Measurements from ENCODE around the gene ORM1.

Gene ORM1

GRCh38 chr9:114307899-114308267, 15.0 kb upstream of the ORM1 start:
- no peak for DNase-seq (ENCODE audit: low read depth)
- no peak overlapping the region for H3K4me3 ChIP-seq (ENCODE audit: low read depth, low read length)
- TF ChIP-seq CTCF (IDR thresholded peaks at IDR 0.05; ENCODE audit: low read depth, low read length, missing control alignments), result no peak

GRCh38 chr9:114308361-114308950, 14.4 kb upstream of the ORM1 start:
- no peak overlapping the region for H3K4me3 ChIP-seq (ENCODE audit: low read depth, low read length)
- DNase-seq (ENCODE audit: low read depth), result no peak
- TF ChIP-seq CTCF (IDR thresholded peaks at IDR 0.05; ENCODE audit: low read depth, low read length, missing control alignments), result no peak

- no peak overlapping the region for H3K4me3 ChIP-seq (ENCODE audit: low read depth, low read length)
- no peak for TF ChIP-seq CTCF (IDR thresholded peaks at IDR 0.05; ENCODE audit: low read depth, low read length, missing control alignments)
- no peak for DNase-seq (ENCODE audit: low read depth)
Observed at GRCh38 chr9:114309096-114309495, 13.8 kb upstream of the ORM1 start.

GRCh38 chr9:114310471-114311450, 12.1 kb upstream of the ORM1 start:
- H3K4me3 ChIP-seq (ENCODE audit: low read depth, low read length), result no peak overlapping the region
- DNase-seq (ENCODE audit: low read depth), result no peak
- no peak for TF ChIP-seq CTCF (IDR thresholded peaks at IDR 0.05; ENCODE audit: low read depth, low read length, missing control alignments)

- DNase-seq (ENCODE audit: low read depth), result no peak
- TF ChIP-seq CTCF (IDR thresholded peaks at IDR 0.05; ENCODE audit: low read depth, low read length, missing control alignments), result no peak
- H3K4me3 ChIP-seq (ENCODE audit: low read depth, low read length), result no peak overlapping the region
Observed at GRCh38 chr9:114311571-114312512, 11.1 kb upstream of the ORM1 start.

- TF ChIP-seq CTCF (IDR thresholded peaks at IDR 0.05; ENCODE audit: low read depth, low read length, missing control alignments), result no peak
- no peak overlapping the region for H3K4me3 ChIP-seq (ENCODE audit: low read depth, low read length)
Observed at GRCh38 chr9:114312513-114312875, 10.4 kb upstream of the ORM1 start.

More at GRCh38 chr9:114312513-114312875, 10.4 kb upstream of the ORM1 start:
- no peak for DNase-seq (ENCODE audit: low read depth)

Measured in GM12864 (cell line).